ENCODE data around the gene MMP15. TPM values are rescaled to one million over a fixed set of nuclear protein-coding genes. Genes with fewer than 3 reads are reported as not detected.

The MMP15 gene
- total RNA-seq, 4 donors from 2014 or later = 2.0 to 12.8 (median 8.0) TPM

GRCh38 chr16:57998992-57999365 lies 26.6 kb upstream of the MMP15 start:
- H3K4me3 ChIP-seq = no peak overlapping the region
- H3K27me3 ChIP-seq = no peaks in the 10 kb centered on the region
- H3K27ac ChIP-seq = peak overlapping the region in 3 of 4 donors; percentile 84 to 92 (median 91)
- WGBS, 2 donors (ENCODE audit: low coverage in 1 of 2) = 83% methylated on average over 1 of the region's 3 CpGs; no CpG with 5 or more reads in 1 of the 2 donors
- TF ChIP-seq POLR2A (IDR thresholded peaks at IDR 0.05) = no peak
- no peak for TF ChIP-seq POLR2AphosphoS5 (IDR thresholded peaks at IDR 0.05)
- TF ChIP-seq CTCF (IDR thresholded peaks at IDR 0.05) = no peak
- no peak for TF ChIP-seq EP300 (IDR thresholded peaks at IDR 0.05)
- peaks cover 0 to 59% of the 10 kb centered on the region in 2 donors for H3K36me3 ChIP-seq
- ATAC-seq = no peak
- peaks cover 0 to 49% (median 21%) of the 10 kb centered on the region in 3 donors for H3K4me1 ChIP-seq
- no peaks in the 10 kb centered on the region for H3K9me3 ChIP-seq

GRCh38 chr16:57999366-57999970 lies 26.1 kb upstream of the MMP15 start:
- ATAC-seq = no peak
- H3K27me3 ChIP-seq = no peaks in the 10 kb centered on the region
- peaks cover 0 to 47% (median 21%) of the 10 kb centered on the region in 3 donors for H3K4me1 ChIP-seq
- peaks cover 0 to 54% of the 10 kb centered on the region in 2 donors for H3K36me3 ChIP-seq
- TF ChIP-seq CTCF (IDR thresholded peaks at IDR 0.05) (no peak), POLR2A (IDR thresholded peaks at IDR 0.05) (no peak), POLR2AphosphoS5 (IDR thresholded peaks at IDR 0.05) (no peak), EP300 (IDR thresholded peaks at IDR 0.05) (no peak)
- peak overlapping the region; percentile 72 to 85 for H3K4me3 ChIP-seq
- H3K27ac ChIP-seq = peak overlapping the region; percentile 21 to 92 (median 88)
- no peaks in the 10 kb centered on the region for H3K9me3 ChIP-seq
- WGBS, 2 donors (ENCODE audit: low coverage in 1 of 2) = 6% methylated on average over 5 of the region's 6 CpGs

- Histone ChIP-seq H3K4me1 (peaks cover 0 to 45% (median 21%) of the 10 kb centered on the region in 3 donors), H3K27me3 (no peaks in the 10 kb centered on the region), H3K27ac (peak within 1 kb of the TSS; percentile 84 to 92 (median 88)), H3K36me3 (peaks cover 0 to 48% of the 10 kb centered on the region in 2 donors), H3K9me3 (no peaks in the 10 kb centered on the region), H3K4me3 (peak within 1 kb of the TSS; percentile 72 to 85)
- no peak for TF ChIP-seq CTCF (IDR thresholded peaks at IDR 0.05)
- TF ChIP-seq POLR2A (IDR thresholded peaks at IDR 0.05) = no peak
- 0% methylated on average over 3 of the region's 95 CpGs; no CpG with 5 or more reads in 1 of the 2 donors for WGBS, 2 donors (ENCODE audit: low coverage in 1 of 2)
- ATAC-seq = peak; percentile 19
These were observed 25.4 kb upstream of the MMP15 start, which contains the start of gene ZNF319 for GRCh38 chr16:57999971-58000705. Gene ZNF319 (minus strand): TSS chr16:58000672. CDS start chr16:57998265, 2,407 bp downstream.

- WGBS, 2 donors (ENCODE audit: low coverage in 1 of 2) = 2% methylated on average over 12 of the region's 81 CpGs; no CpG with 5 or more reads in 1 of the 2 donors
- Histone ChIP-seq H3K27me3 (no peaks in the 10 kb centered on the region), H3K9me3 (no peaks in the 10 kb centered on the region), H3K4me1 (peaks cover 0 to 42% (median 21%) of the 10 kb centered on the region in 3 donors), H3K27ac (peak within 1 kb of the TSS; percentile 84 to 92 (median 88)), H3K4me3 (peak within 1 kb of the TSS; percentile 72 to 85), H3K36me3 (peaks cover 0 to 41% of the 10 kb centered on the region in 2 donors)
- peak; percentile 61 to 75 for TF ChIP-seq POLR2A (IDR thresholded peaks at IDR 0.05)
- TF ChIP-seq EP300 (IDR thresholded peaks at IDR 0.05) = no peak
- peak in 3 of 4 experiments; percentile 65 to 83 (median 73) for TF ChIP-seq CTCF (IDR thresholded peaks at IDR 0.05)
- peak; percentile 78 for TF ChIP-seq POLR2AphosphoS5 (IDR thresholded peaks at IDR 0.05)
- ATAC-seq = peak; percentile 90
These were observed 24.6 kb upstream of the MMP15 start, which contains the start of gene USB1 for GRCh38 chr16:58000706-58001676. Gene USB1 (plus strand): TSS chr16:58001407. CDS start chr16:58001484, 77 bp downstream.
